Activated B cell treated with CpG ODN at 0.5 μM for 24 hours (primary cell): ENCODE measurements around the gene SLC6A3. TPM values are rescaled to one million over a fixed set of nuclear protein-coding genes. Genes with fewer than 3 reads are reported as not detected.

Experiments
- ATAC-seq: fragments of 200-7000 bp; cut with Tn5 transposase; one replicate; pipeline ENCODE4 v1.10.0; 2021; ENCODE audit warnings: low read depth, mild to moderate bottlenecking, moderate library complexity
- CTCF ChIA-PET: fragments of 350-600 bp; sonication (Branson Sonifier 250); formaldehyde crosslinking; loops from one replicate; lab custom pipeline; 2021; ENCODE audit warnings: antibody characterized with exemption; lab: Charles Lee
- POLR2A ChIA-PET: fragments of 350-600 bp; sonication (Branson Sonifier 250); formaldehyde crosslinking; loops from one replicate; lab custom pipeline; 2021; ENCODE audit warnings: antibody characterized with exemption; lab: Charles Lee
- DNase-seq: peaks from one replicate; pipeline ENCODE4 v3.0.0; 2022
- H3K27ac Mint-ChIP-seq: one replicate; pipeline ENCODE4 v1.8.0; 2020; ENCODE audit warnings: mixed read lengths
- H3K27me3 Mint-ChIP-seq: one replicate; pipeline ENCODE4 v1.8.0; 2021; ENCODE audit warnings: mixed read lengths
- H3K36me3 Mint-ChIP-seq: one replicate; pipeline ENCODE4 v1.8.0; 2021; ENCODE audit warnings: low read depth, mixed read lengths
- H3K4me1 Mint-ChIP-seq: one replicate; pipeline ENCODE4 v1.8.0; 2021; ENCODE audit warnings: mixed read lengths
- H3K4me3 Mint-ChIP-seq: one replicate; pipeline ENCODE4 v1.8.0; 2020; ENCODE audit warnings: mild to moderate bottlenecking, mixed read lengths
- H3K9me3 Mint-ChIP-seq: one replicate; pipeline ENCODE4 v1.8.0; 2020; ENCODE audit warnings: mixed read lengths
- CTCF ChIP-seq: fragments of 200-600 bp; IDR thresholded peaks from one replicate; pipeline ENCODE4 v1.8.0; 2022; ENCODE audit warnings: antibody characterized with exemption, mild to moderate bottlenecking
- intact Hi-C: fragments of 100-400 bp; cut with micrococcal nuclease; formaldehyde crosslinking; loops from one replicate; pipeline ENCODE4 v1.15.1; 2024
- total RNA-seq: library from RNA; stranded (reverse); gene quantifications from 2 replicates; pipeline ENCODE4 v1.2.3, GENCODE V29; 2022

SLC6A3 gene
- total RNA-seq, 1 donor from 2014 or later, result 2.0 TPM

GRCh38 chr5:1357946-1358725, 87.1 kb downstream of the SLC6A3 start:
- no peaks in the 10 kb centered on the region for H3K36me3 Mint-ChIP-seq
- H3K4me3 Mint-ChIP-seq, result no peak overlapping the region
- ATAC-seq, result no peak
- ChIA-PET POLR2A (no interaction called here), CTCF (no interaction called here)
- intact Hi-C loops, result no loop called here
- H3K27ac Mint-ChIP-seq, result no peak overlapping the region
- H3K4me1 Mint-ChIP-seq, result peaks cover 4% of the 10 kb centered on the region
- TF ChIP-seq CTCF, result no peak
- H3K27me3 Mint-ChIP-seq, result peaks cover 3% of the 10 kb centered on the region
- no peak for DNase-seq
- no peaks in the 10 kb centered on the region for H3K9me3 Mint-ChIP-seq

GRCh38 chr5:1356873-1357787, 88.1 kb downstream of the SLC6A3 start:
- peaks cover 4% of the 10 kb centered on the region for H3K4me1 Mint-ChIP-seq
- POLR2A ChIA-PET, result no interaction called here
- DNase-seq (no peak), ATAC-seq (no peak)
- no peak for TF ChIP-seq CTCF
- H3K27ac Mint-ChIP-seq, result no peak overlapping the region
- CTCF ChIA-PET, result no interaction called here
- no peak overlapping the region for H3K4me3 Mint-ChIP-seq
- no peaks in the 10 kb centered on the region for H3K9me3 Mint-ChIP-seq
- H3K36me3 Mint-ChIP-seq, result no peaks in the 10 kb centered on the region
- H3K27me3 Mint-ChIP-seq, result no peaks in the 10 kb centered on the region
- intact Hi-C loops, result no loop called here

GRCh38 chr5:1354576-1354975, 90.7 kb downstream of the SLC6A3 start:
- no peak for TF ChIP-seq CTCF

GRCh38 chr5:1352231-1353219, 92.7 kb downstream of the SLC6A3 start:
- H3K36me3 Mint-ChIP-seq, result no peaks in the 10 kb centered on the region
- H3K4me1 Mint-ChIP-seq, result no peaks in the 10 kb centered on the region
- no peaks in the 10 kb centered on the region for H3K27me3 Mint-ChIP-seq
- intact Hi-C loops, result no loop called here
- no peaks in the 10 kb centered on the region for H3K9me3 Mint-ChIP-seq
- no peak overlapping the region for H3K27ac Mint-ChIP-seq
- no peak for DNase-seq
- no peak for ATAC-seq
- no peak overlapping the region for H3K4me3 Mint-ChIP-seq
- no peak for TF ChIP-seq CTCF
- CTCF ChIA-PET, result no interaction called here
- POLR2A ChIA-PET, result no interaction called here

More at GRCh38 chr5:1354576-1354975, 90.7 kb downstream of the SLC6A3 start:
- H3K9me3 Mint-ChIP-seq, result no peaks in the 10 kb centered on the region
- no peak overlapping the region for H3K27ac Mint-ChIP-seq
- ATAC-seq (no peak), DNase-seq (no peak)
- H3K4me1 Mint-ChIP-seq, result no peaks in the 10 kb centered on the region
- H3K27me3 Mint-ChIP-seq, result no peaks in the 10 kb centered on the region
- intact Hi-C loops, result no loop called here
- POLR2A ChIA-PET, result no interaction called here
- no peak overlapping the region for H3K4me3 Mint-ChIP-seq
- no peaks in the 10 kb centered on the region for H3K36me3 Mint-ChIP-seq
- CTCF ChIA-PET, result no interaction called here
